Smooth muscle cell (in vitro differentiated cells): ENCODE data around the gene ERF. TPM values are rescaled to one million over a fixed set of nuclear protein-coding genes. Genes with fewer than 3 reads are reported as not detected.

ENCODE experiments used
- DNase-seq: peaks from one replicate; lab custom pipeline; 2025; ENCODE audit not compliant: unreplicated experiment; lab: John Stamatoyannopoulos, UW
- H2AFZ ChIP-seq: fragments of 200-600 bp; sonication (generic); 2 replicates; pipeline ENCODE4 v1.6.0; 2016; ENCODE audit warnings: antibody characterized with exemption, low read depth, mild to moderate bottlenecking
- H3F3A ChIP-seq: fragments of 200-600 bp; sonication (generic); 2 replicates; pipeline ENCODE4 v1.6.0; 2017; ENCODE audit warnings: antibody characterized with exemption, low read depth
- H3K27ac ChIP-seq: fragments of 200-600 bp; sonication (generic); 2 replicates; pipeline ENCODE4 v1.5.1; 2016; ENCODE audit warnings: low read depth, mild to moderate bottlenecking
- H3K27me3 ChIP-seq: fragments of 200-600 bp; sonication (generic); 2 replicates; pipeline ENCODE4 v1.6.1; 2016; ENCODE audit warnings: low read depth, mild to moderate bottlenecking
- H3K36me3 ChIP-seq: fragments of 200-600 bp; sonication (generic); 2 replicates; pipeline ENCODE4 v1.5.1; 2016; ENCODE audit warnings: low read depth
- H3K4me1 ChIP-seq: fragments of 200-600 bp; sonication (generic); 2 replicates; pipeline ENCODE4 v1.5.1; 2016; ENCODE audit warnings: low read depth
- H3K4me2 ChIP-seq: fragments of 200-600 bp; sonication (generic); 2 replicates; pipeline ENCODE4 v1.6.0; 2016; ENCODE audit warnings: mild to moderate bottlenecking
- H3K4me3 ChIP-seq: fragments of 200-600 bp; sonication (generic); 2 replicates; pipeline ENCODE4 v1.5.1; 2016; ENCODE audit warnings: mild to moderate bottlenecking
- H3K79me2 ChIP-seq: fragments of 200-600 bp; sonication (generic); 2 replicates; pipeline ENCODE4 v1.6.0; 2016; ENCODE audit warnings: low read depth, mild to moderate bottlenecking
- H3K9ac ChIP-seq: fragments of 200-600 bp; sonication (generic); 2 replicates; pipeline ENCODE4 v1.6.0; 2016; ENCODE audit warnings: low read depth
- H3K9me3 ChIP-seq: fragments of 200-600 bp; sonication (generic); replicated peaks from 2 replicates; pipeline ENCODE4 v1.5.1; 2016; ENCODE audit warnings: low read depth
- H4K20me1 ChIP-seq: fragments of 200-600 bp; sonication (generic); 2 replicates; pipeline ENCODE4 v1.6.0; 2016; ENCODE audit warnings: low read depth
- WGBS: methylation state at CpG from one replicate; pipeline ENCODE4 v1.1.7; 2016; ENCODE audit warnings: low lambda C conversion rate; 5-methylcytosine and 5-hydroxymethylcytosine counted together
- polyA plus RNA-seq: library from polyadenylated mRNA; unstranded; fragments of >200 nt; fragmentation: Nextera tagmentation; extraction: Ambion mirVana; gene quantifications from 2 replicates; pipeline ENCODE4 v1.2.1, GENCODE V29; 2016
- total RNA-seq: library from RNA; depleted of rRNA; stranded (reverse); fragments of >200 nt; gene quantifications from 2 replicates; pipeline ENCODE4 v1.2.3, GENCODE V29; 2014
- TF ChIP-seq, protein P1 (sequence below): fragments of 200-600 bp; sonication (generic); IDR thresholded peaks from 2 replicates; pipeline ENCODE4 v1.5.1; 2017; ENCODE audit warnings: borderline replicate concordance, mild to moderate bottlenecking, antibody characterized with exemption; ENCODE audit not compliant: insufficient read depth, poor library complexity, severe bottlenecking

The ERF gene
- total and polyA plus RNA-seq, 2 experiments from 2014 or later, result 14.9 to 20.5 TPM

DNA sequence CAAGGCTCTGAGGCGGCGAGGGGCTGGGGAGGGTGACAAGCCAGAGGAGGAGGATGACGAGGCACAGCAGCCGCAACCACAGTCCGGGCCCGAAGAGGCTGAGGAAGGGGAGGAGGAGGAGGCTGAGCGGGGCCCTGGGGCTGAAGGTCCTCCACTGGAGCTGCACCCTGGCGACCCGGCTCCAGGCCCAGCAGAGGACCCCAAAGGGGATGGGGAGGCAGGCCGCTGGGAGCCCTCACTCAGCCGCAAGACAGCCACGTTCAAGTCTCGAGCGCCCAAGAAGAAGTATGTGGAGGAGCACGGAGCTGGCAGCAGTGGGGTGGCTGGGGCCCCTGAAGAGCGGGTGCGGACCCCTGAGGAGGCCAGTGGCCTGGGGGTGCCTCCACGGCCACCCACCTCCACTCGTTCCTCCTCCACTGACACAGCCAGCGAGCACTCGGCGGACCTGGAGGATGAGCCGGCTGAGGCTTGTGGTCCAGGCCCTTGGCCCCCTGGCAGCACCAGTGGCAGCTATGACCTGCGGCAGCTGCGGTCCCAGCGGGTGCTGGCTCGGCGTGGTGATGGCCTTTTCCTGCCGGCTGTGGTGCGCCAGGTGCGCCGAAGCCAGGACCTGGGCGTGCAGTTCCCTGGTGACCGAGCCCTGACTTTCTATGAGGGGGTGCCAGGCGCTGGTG, 17.1 kb upstream of the ERF start:
- TF ChIP-seq, protein P1, sequence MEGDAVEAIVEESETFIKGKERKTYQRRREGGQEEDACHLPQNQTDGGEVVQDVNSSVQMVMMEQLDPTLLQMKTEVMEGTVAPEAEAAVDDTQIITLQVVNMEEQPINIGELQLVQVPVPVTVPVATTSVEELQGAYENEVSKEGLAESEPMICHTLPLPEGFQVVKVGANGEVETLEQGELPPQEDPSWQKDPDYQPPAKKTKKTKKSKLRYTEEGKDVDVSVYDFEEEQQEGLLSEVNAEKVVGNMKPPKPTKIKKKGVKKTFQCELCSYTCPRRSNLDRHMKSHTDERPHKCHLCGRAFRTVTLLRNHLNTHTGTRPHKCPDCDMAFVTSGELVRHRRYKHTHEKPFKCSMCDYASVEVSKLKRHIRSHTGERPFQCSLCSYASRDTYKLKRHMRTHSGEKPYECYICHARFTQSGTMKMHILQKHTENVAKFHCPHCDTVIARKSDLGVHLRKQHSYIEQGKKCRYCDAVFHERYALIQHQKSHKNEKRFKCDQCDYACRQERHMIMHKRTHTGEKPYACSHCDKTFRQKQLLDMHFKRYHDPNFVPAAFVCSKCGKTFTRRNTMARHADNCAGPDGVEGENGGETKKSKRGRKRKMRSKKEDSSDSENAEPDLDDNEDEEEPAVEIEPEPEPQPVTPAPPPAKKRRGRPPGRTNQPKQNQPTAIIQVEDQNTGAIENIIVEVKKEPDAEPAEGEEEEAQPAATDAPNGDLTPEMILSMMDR, result no peak
- H3K9ac ChIP-seq, result no peak overlapping the region
- H2AFZ ChIP-seq, result no peak overlapping the region
- H3K4me1 ChIP-seq, result peaks cover 18% of the 10 kb centered on the region
- no peaks in the 10 kb centered on the region for H3K9me3 ChIP-seq
- H4K20me1 ChIP-seq, result peaks cover 21% of the 10 kb centered on the region
- no peaks in the 10 kb centered on the region for H3K27me3 ChIP-seq
- H3K79me2 ChIP-seq, result peaks cover 50% of the 10 kb centered on the region
- H3K4me3 ChIP-seq, result no peak overlapping the region
- DNase-seq, result no peak
- H3K36me3 ChIP-seq, result no peaks in the 10 kb centered on the region
- H3K27ac ChIP-seq, result no peak overlapping the region
- H3F3A ChIP-seq, result no peaks in the 10 kb centered on the region
- 98% methylated on average over 35 of the region's 35 CpGs for WGBS
- H3K4me2 ChIP-seq, result no peak overlapping the region

DNA sequence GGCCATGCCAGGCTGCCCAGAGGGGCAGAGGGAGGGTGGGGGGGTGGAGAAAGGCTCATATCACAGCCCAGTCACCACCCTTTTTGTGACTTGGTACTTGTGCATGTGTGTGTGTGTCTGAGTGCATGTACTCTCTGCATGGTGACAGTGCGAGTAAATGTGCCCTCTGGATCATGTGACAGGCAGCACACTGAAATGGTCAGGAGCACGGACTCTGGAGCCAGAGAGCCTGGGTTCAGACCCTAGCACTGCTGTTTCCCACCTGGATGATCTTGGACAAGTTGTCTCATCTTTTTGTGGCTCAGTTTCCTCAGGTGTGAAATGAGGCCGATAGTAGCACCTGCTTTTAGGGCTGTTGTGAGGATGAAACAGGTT, 16.1 kb upstream of the ERF start:
- Histone ChIP-seq H3K9ac (no peak overlapping the region), H3K27me3 (no peaks in the 10 kb centered on the region), H3K36me3 (no peaks in the 10 kb centered on the region), H3K79me2 (peaks cover 47% of the 10 kb centered on the region), H2AFZ (no peak overlapping the region), H3K9me3 (no peaks in the 10 kb centered on the region), H3K4me2 (peak overlapping the region; percentile 91), H3K4me3 (peak overlapping the region; percentile 69), H3K27ac (peak overlapping the region; percentile 76), H3K4me1 (peaks cover 18% of the 10 kb centered on the region), H4K20me1 (peaks cover 13% of the 10 kb centered on the region), H3F3A (no peaks in the 10 kb centered on the region)
- DNase-seq, result no peak
- WGBS, result 88% methylated on average over 3 of the region's 3 CpGs
- TF ChIP-seq, protein P1, result no peak

DNA sequence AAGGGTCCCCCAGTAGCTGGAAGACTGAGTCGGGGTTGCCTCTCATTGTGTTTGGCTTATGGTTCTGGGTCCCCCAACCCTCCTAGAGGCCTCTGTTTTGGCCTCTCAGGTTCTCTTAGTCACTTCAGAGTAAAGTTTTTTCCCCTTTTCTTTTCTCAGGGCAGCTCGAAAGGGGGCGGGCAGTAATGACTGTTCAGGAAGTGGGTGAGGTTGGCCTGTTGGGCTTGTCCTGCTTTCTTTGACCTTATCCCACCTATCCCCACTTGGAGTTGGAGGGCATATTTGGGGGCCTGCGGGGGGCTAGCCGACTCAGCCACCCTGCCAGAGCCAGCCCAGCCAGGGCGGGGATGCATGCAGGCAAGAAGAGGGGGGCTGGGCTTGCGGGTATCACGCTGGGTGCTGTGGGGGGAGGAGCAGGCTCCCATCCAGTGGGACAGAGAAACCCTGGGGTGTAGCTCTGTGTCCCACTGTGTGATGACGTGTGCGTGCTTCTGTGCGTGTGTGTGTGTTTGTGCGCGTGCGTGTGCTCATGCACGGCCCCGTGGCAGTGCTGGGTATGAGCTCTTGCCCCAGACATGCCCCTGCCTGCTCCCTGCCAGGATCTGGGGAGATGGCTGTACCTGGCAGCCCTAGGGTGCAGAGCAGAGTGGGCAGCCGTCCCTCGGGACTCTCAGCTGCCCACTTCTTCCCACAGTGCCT, 15.6 kb upstream of the ERF start:
- peak overlapping the region; percentile 69 for H3K4me3 ChIP-seq
- peaks cover 9% of the 10 kb centered on the region for H4K20me1 ChIP-seq
- H2AFZ ChIP-seq, result no peak overlapping the region
- no peaks in the 10 kb centered on the region for H3K27me3 ChIP-seq
- peaks cover 18% of the 10 kb centered on the region for H3K4me1 ChIP-seq
- peaks cover 41% of the 10 kb centered on the region for H3K79me2 ChIP-seq
- H3K4me2 ChIP-seq, result peak overlapping the region; percentile 91
- peak overlapping the region; percentile 76 for H3K27ac ChIP-seq
- H3K9ac ChIP-seq, result peak overlapping the region; percentile 83
- DNase-seq, result no peak
- H3K36me3 ChIP-seq, result no peaks in the 10 kb centered on the region
- TF ChIP-seq, protein P1, result no peak
- H3K9me3 ChIP-seq, result no peaks in the 10 kb centered on the region
- no peaks in the 10 kb centered on the region for H3F3A ChIP-seq
- 77% methylated on average over 17 of the region's 18 CpGs for WGBS
